Adrenal gland (tissue), 5 donors: ENCODE results near the gene ZER1.

Experiments used
- POLR2A ChIP-seq, 2 donors: fragments of 450-650 bp; IDR thresholded peaks; one replicate each; pipeline ENCODE4 v1.6.1; 2017; ENCODE audit warnings: antibody characterized with exemption in 2 of 2, mild to moderate bottlenecking in 2 of 2, moderate library complexity in 1 of 2
- TF ChIP-seq, protein P1 (sequence below), 6 experiments: fragments of 450-650 bp in 4 of 6; fragments of 200-600 bp in 2 of 6; sonication (generic) in 1 of 6; IDR thresholded peaks; 1 replicate in 5 of 6; 2 replicates in 1 of 6; pipeline versions ENCODE4 v1.5.1 to v1.8.0; 2016 to 2021; ENCODE audit warnings: antibody characterized with exemption in 6 of 6, mild to moderate bottlenecking in 2 of 6, moderate library complexity in 1 of 6
- donor health status: DM: no; HTN: no; CAD: no.

DNA sequence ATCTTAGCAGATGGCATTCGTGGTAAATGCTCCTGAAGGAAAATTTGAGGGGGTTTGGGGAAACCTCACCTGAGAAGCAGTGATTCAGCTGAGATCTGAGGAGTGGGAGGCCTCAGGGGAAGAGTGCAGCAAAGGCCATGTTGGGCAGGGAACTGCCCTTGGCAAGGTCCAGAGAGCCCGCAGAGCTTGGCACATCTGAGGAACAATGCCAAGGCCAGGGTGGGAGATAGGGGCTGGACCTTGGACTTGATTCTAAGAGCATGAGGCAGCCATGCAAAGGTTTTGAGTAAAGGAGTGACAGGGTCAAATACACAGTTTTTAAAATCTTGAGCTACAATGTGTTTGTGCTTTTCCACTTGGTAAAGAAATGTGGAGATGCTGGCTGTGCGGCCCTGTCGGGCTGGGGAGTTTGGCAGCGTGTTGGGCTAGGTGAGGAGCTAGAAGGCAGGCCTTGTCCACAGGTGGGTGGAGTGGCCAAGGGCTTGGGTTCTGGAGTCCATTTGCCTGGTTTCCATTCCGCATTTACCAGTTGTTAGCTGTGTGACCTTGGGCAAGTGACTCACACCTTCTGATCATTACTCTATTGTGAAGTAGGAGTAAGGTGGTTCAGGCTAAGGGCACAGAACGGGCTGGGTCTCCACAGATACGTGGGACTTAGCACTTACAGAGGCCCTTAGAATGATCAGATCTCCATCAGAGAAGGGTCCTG, 21.4 kb upstream of the ZER1 start:
- TF ChIP-seq POLR2A (IDR thresholded peaks at IDR 0.05), result no peak
- TF ChIP-seq, protein P1, sequence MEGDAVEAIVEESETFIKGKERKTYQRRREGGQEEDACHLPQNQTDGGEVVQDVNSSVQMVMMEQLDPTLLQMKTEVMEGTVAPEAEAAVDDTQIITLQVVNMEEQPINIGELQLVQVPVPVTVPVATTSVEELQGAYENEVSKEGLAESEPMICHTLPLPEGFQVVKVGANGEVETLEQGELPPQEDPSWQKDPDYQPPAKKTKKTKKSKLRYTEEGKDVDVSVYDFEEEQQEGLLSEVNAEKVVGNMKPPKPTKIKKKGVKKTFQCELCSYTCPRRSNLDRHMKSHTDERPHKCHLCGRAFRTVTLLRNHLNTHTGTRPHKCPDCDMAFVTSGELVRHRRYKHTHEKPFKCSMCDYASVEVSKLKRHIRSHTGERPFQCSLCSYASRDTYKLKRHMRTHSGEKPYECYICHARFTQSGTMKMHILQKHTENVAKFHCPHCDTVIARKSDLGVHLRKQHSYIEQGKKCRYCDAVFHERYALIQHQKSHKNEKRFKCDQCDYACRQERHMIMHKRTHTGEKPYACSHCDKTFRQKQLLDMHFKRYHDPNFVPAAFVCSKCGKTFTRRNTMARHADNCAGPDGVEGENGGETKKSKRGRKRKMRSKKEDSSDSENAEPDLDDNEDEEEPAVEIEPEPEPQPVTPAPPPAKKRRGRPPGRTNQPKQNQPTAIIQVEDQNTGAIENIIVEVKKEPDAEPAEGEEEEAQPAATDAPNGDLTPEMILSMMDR (IDR thresholded peaks at IDR 0.05), result no peak
